Loucy (cell line): ENCODE measurements around the gene BTBD19.

Experiments used
- EZH2phosphoT487 ChIP-seq: fragments of 200-600 bp; IDR thresholded peaks from 2 replicates; pipeline ENCODE4 v1.6.1; 2018; ENCODE audit warnings: antibody characterized with exemption, mild to moderate bottlenecking, moderate library complexity, borderline replicate concordance
- TF ChIP-seq, protein P1 (sequence below): fragments of 200-600 bp; sonication (generic); conservative IDR thresholded peaks from 2 replicates; pipeline ENCODE4 v1.5.1; 2014; ENCODE audit warnings: mild to moderate bottlenecking, antibody characterized with exemption, low read length

DNA sequence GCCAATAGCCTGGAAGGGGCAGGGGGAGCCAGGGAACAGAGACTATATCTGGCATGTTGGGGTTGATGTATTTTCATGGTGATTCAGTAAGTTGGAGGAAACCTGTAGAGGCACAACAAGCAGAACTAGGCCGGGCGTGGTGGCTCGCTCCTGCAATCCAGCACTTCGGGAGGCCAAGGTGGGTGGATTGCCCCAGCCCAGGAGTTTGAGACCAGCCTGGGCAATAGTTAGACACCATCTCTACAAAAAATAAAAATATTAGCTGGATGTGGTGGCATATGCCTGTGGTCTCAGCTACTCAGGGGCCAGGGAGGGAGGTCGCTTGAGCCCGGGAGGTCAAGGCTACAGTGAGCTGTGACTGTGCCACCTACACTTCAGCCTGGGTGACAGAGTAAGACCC lies 44.9 kb downstream of the BTBD19 start:
- TF ChIP-seq, protein P1, sequence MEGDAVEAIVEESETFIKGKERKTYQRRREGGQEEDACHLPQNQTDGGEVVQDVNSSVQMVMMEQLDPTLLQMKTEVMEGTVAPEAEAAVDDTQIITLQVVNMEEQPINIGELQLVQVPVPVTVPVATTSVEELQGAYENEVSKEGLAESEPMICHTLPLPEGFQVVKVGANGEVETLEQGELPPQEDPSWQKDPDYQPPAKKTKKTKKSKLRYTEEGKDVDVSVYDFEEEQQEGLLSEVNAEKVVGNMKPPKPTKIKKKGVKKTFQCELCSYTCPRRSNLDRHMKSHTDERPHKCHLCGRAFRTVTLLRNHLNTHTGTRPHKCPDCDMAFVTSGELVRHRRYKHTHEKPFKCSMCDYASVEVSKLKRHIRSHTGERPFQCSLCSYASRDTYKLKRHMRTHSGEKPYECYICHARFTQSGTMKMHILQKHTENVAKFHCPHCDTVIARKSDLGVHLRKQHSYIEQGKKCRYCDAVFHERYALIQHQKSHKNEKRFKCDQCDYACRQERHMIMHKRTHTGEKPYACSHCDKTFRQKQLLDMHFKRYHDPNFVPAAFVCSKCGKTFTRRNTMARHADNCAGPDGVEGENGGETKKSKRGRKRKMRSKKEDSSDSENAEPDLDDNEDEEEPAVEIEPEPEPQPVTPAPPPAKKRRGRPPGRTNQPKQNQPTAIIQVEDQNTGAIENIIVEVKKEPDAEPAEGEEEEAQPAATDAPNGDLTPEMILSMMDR: no peak
- no peak for TF ChIP-seq EZH2phosphoT487
